Inflammatory macrophage (primary cell): Measurements from ENCODE around the gene HMX1.

Experiments used
- DNase-seq, 2 donors: peaks; one replicate each; pipeline ENCODE4 v3.0.0-alpha.2; 2020 to 2022

HMX1 gene

DNA sequence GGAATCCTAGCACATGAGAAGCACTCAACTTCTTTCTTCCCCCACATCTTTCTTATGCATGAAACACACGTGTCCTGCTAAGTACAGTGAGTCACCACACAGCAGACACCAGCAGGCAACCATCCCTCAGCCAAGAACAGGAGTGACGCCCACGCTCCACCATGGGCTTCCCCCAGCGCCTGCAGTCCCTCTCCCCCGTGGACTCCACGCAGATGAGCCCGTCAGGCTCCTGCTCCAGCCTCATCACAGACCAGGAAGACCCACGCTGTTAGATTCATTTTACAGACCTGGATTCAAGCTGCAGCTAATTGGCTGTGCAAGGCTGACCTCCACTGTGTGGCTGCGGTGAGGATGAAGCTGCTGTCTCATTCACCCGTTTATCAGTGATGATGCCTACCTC, 16.7 kb downstream of the HMX1 start:
- peak in 1 of 2 donors; percentile 15 for DNase-seq

GRCh38 chr4:8854016-8854415, 17.6 kb downstream of the HMX1 start:
- DNase-seq = no peak

GRCh38 chr4:8853249-8853648, 18.4 kb downstream of the HMX1 start:
- DNase-seq = no peak

GRCh38 chr4:8852118-8852704, 19.4 kb downstream of the HMX1 start:
- no peak for DNase-seq

- DNase-seq = no peak
These were observed 20.1 kb downstream of the HMX1 start for GRCh38 chr4:8851321-8852117.

- no peak for DNase-seq
These were observed 20.8 kb downstream of the HMX1 start for GRCh38 chr4:8850830-8851188.

DNA sequence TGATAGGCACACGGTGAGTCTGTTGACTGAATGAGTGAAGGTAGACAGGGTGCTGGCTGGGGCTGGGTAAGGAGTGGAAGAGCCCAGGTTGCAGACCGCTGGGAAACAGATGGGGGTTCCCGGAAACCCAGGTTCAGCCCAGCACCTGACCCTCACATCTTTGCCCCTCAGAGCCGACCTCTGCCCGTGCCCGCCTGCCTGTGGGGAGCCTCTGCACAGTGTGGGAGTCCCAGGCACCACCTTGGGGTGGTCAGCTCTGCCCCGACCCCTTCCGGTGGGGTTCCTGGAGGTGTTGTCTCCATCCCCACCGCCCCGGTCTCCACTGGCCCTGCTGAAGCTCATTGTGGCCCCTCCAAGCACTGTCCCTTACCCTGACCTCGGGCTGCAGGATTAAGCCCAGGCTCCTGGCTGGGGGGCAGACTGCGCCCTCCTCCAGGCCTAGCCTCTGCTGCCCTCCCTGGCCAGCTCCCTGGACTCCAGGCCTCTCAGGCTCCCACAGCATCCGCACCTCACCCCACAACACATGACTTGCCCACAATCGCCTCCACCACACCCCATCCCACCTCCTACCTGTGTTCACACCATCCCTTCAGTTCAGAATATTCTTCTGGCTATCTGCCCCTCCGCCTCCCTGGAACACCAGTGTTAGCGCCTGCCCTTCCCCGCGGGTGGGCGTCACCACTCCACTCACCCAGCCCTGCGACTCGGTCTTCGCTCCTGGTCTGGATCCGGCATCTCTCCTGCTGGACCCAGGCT, 21.4 kb downstream of the HMX1 start:
- DNase-seq = no peak

DNA sequence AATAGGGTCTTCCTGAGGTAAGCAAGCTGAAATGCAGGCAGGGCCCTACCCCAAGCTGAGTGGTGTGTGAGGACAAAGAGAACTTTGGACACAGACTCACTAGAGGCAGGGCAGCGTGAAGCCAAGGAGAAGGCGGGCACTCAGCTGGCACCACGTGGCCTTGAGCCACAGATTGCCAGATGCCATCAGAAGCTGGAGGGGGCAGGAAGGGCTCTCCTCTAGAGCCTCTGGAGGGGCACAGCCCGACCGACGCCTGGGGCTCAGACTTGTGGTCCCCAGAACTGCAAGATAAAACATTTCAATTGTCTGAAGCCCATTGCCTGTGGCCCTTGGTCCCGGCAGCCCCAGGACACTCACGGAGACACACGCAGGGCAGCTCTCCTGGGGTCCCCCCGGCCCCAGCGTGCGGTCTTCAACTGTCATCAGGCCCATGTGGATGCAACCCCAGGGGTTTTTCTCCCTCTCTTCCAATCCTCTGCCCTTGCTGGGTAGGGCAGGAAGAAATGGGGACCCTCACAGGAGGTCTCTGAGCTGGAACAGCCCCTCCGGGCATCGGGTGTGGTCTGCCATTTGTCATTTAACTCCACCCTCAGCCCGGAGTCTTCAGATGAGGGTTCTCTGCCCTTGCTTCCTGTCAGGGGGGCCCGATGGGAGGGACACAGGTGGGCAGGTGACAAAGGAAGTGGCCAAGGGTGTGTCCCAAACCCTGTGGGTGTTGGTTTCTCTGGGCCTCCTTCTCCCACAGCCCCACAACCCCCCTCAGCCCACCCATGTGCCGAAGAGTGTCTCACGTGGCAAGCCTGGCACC, 22.2 kb downstream of the HMX1 start:
- DNase-seq = no peak

DNA sequence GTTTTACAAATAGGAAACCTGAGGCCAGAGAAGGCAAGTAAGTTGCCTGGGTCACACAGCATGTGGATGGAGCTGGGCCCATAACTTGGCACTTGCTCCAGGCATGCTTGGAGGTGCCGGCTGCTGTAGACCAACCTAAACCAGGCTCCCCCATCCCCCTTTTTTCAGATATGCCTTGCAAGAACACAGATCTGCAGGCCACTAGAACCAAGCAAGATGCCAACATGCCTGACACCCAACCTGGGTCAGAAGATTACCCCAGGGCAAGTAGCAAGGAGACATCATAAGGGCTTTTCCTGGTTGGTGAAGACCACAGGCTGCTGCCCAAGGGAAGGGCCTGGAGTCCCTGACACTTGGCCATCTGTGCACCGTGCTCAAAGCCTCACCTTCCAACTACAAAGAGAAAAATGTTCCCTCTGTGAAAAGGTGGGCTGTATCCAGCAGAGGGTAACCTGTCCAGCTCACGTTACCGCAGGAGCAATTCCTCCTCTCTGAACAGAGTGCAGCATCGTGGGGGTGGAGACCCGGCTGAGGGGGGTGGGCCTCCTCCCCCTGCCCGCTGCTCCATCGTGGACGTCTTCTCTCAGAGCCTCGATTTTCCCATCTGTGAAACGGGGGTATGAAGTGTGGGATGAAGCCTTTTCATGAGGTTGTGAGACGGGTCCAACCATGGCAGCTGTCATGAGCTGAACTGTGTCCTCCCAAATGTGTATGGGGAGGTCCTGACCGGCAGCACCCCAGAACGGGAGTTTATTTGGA, 23.0 kb downstream of the HMX1 start:
- DNase-seq = no peak

DNA sequence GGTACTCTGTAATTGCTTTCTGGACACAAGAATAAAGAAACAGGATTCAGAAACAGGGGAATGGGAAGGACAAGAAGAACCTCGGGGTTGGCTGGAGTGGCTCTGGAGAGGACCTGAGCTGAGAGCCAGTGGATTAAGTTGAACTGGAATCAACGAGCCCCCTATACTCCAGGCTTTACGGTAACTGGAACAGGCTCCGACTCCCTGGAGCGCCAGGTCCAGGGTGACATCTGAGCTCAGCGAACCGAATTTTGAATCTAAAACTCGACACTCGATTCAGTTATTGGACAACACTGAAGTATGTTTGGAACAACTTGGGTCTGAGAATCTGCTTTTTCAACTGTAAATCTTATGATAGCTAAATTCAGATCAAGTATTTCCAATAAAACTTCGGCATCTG, 23.9 kb downstream of the HMX1 start:
- DNase-seq = no peak

DNA sequence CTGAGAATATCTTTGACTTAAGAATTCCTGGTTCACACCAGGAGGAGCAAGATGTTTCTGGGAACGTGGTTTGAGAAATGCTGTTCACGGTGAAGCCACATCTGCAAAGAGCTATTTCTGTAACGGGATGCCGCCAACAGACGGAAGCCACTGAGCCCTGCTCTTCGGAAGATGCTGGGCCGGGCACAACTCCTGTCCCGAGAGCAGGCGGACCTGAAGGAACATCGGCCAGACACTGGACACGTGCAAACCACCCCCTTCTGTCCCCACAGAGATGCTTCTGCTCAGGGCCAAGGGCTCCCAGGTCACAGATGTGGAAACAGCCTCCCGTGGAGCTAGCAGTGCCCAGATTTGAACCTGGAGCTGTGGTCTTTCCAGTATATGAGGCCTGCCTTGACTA, 24.3 kb downstream of the HMX1 start:
- DNase-seq = no peak

GRCh38 chr4:8846826-8847225, 24.8 kb downstream of the HMX1 start:
- no peak for DNase-seq

GRCh38 chr4:8846046-8846720, 25.5 kb downstream of the HMX1 start:
- no peak for DNase-seq

GRCh38 chr4:8844976-8845690, 26.5 kb downstream of the HMX1 start:
- no peak for DNase-seq

GRCh38 chr4:8843597-8843996, 28.0 kb downstream of the HMX1 start:
- no peak for DNase-seq

GRCh38 chr4:8842614-8843013, 29.0 kb downstream of the HMX1 start:
- no peak for DNase-seq

DNA sequence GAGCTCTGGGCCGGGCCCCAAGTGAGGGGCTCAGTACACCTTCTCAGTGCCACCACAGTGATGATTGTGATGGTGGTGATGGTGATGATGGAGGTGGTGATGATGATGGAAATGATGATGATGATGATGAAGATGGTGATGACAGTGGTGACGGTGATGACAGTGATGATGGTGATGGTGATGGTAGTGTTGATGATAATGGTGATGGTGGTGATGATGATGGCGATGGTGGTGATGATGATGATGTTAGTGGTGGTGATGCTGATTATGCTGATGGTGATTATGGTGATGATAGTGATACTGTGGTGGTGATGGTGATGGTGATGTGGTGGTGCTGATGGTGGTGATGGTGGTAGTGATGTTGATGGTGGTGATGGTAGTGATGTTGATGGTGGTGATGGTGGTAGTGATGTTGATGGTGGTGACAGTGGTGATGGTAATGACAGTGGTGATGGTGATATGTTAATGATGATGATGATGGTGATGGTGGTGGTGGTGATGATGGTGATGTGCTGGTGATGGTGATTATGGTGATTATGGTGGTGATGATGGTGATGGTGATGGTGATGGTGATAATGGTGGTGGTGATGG, 29.9 kb downstream of the HMX1 start:
- no peak for DNase-seq

- DNase-seq = no peak
These were observed 30.7 kb downstream of the HMX1 start for GRCh38 chr4:8840816-8841455.

DNA sequence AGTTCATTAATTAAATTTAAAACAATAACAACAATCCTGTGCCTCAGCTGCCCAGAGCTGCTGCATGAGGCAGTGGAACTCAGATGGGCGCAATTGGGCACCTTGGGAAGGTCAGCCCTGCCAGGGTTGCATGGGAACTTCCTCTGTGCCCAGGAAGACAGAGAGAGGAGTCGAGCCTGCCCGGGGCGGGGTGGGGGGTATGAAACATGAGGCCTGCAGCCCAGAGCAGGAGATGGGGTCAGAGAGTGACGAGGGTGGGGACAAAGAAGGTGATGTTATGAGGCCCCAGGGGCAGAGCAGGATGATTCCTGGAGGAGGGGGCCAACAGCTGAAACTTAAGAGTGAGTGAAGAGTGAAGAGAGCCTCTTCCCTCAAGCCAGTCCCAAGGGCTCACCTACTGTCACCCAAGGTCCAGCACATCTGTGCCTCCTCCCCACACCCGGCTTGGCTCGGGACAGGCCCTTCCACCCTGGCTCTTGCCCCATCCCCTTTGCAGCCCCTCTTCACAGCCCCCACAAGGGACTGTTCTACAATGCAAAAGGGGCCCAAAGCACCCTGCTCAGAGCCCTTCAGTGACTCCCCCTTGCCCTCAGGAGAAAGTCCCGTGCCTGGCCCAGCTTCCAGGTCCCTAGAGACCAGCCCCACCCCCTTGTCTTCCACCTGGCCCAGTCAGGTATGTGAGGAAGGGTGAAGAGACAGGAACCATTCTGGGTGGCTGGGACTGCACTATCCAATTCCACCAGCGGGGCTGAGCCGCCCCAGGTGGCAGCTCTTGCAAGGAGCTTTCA, 31.4 kb downstream of the HMX1 start:
- DNase-seq = no peak
